Measurements from ENCODE around the gene OR11G2. TPM values are rescaled to one million over a fixed set of nuclear protein-coding genes. Genes with fewer than 3 reads are reported as not detected.
"Not testable (repeated sequence)": the region's sequence is repeated elsewhere in the genome, so short reads cannot be mapped to it uniquely, and the experiment has no call there.

Gene OR11G2
- total RNA-seq (not detected), total RNA-seq (0 reads per million in 29 experiments)
- not detected for total RNA-seq (2013)

DNA sequence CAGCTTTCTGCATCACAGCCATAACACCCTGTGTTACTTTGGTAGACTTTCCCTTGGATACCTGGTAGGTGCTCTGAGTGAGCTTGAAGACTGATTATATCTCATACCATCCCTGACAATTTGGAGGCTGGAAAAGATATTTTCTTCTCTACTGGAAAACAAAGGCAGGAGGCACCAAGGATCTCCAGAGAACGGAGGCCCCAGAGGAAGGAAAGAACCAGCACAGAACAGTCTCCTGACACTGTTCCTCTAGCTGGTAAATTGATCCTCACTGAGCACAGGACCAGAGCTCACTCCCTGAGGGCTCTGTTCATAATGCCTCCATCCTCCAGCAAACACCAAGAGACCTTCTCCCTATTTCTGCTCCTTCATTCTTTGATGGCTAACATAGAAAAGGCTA, at the start of gene OR11G2:
Gene OR11G2 (plus strand): TSS at position 301 of the 400 bp plus-strand sequence. CDS start 6,542 bp downstream, outside the sequence.
- Histone ChIP-seq H3K9me3 (no peaks in the 10 kb centered on the region), H3K4me1 (ENCODE audit: control insufficient read depth in 1 of 2, extremely low read depth in 1 of 2, insufficient read depth in 2 of 2, low read length in 2 of 2) (no peaks in the 10 kb centered on the region), H3K4me3 (ENCODE audit: control insufficient read depth in 1 of 2, extremely low read depth in 1 of 2, low read length in 1 of 2) (no peak within 1 kb of the TSS), H3K27ac (ENCODE audit: low read length) (no peak within 1 kb of the TSS), H3K36me3 (ENCODE audit: control insufficient read depth in 2 of 2, extremely low read depth in 1 of 2, insufficient read depth in 1 of 2, low read length in 1 of 2) (no peaks in the 10 kb centered on the region), H3K27me3 (replicated peaks in 1 of 2; ENCODE audit: control insufficient read depth in 2 of 2, extremely low read depth in 1 of 2, insufficient read depth in 2 of 2, low read length in 1 of 2) (no peaks in the 10 kb centered on the region)
- WGBS (ENCODE audit: insufficient coverage): 83% methylated on average over 1 of the region's 1 CpG
- no peaks in the 10 kb centered on the region for H3K9me3 Mint-ChIP-seq
- no peak within 1 kb of the TSS for H3K27ac Mint-ChIP-seq
- H3K27me3 Mint-ChIP-seq: peaks cover 10% of the 10 kb centered on the region in 2 donors
- DNase-seq: no peak
- H3K4me3 Mint-ChIP-seq: no peak within 1 kb of the TSS
- POLR2A ChIA-PET: no interaction called here
- CTCF ChIA-PET: no interaction called here
- ATAC-seq (replicated peaks in 1 of 4): no peak
- H3K36me3 Mint-ChIP-seq: no peaks in the 10 kb centered on the region
- no peaks in the 10 kb centered on the region for H3K4me1 Mint-ChIP-seq

DNA sequence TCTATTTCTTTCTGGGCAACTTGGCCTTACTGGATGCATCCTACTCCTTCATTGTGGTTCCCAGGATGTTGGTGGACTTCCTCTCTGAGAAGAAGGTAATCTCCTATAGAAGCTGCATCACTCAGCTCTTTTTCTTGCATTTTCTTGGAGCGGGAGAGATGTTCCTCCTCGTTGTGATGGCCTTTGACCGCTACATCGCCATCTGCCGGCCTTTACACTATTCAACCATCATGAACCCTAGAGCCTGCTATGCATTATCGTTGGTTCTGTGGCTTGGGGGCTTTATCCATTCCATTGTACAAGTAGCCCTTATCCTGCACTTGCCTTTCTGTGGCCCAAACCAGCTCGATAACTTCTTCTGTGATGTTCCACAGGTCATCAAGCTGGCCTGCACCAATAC, 46.8 kb upstream of the OR11G2 start:
- CTCF ChIA-PET: no interaction called here
- H3K4me1 ChIP-seq (ENCODE audit: control insufficient read depth in 1 of 2, extremely low read depth in 1 of 2, insufficient read depth in 2 of 2, low read length in 2 of 2): no peaks in the 10 kb centered on the region
- POLR2A ChIA-PET: no interaction called here
- H3K27me3 ChIP-seq (replicated peaks in 1 of 2; ENCODE audit: control insufficient read depth in 2 of 2, extremely low read depth in 1 of 2, insufficient read depth in 2 of 2, low read length in 1 of 2): no peaks in the 10 kb centered on the region
- Mint-ChIP-seq H3K27ac (no peak overlapping the region), H3K36me3 (no peaks in the 10 kb centered on the region), H3K4me3 (no peak overlapping the region), H3K9me3 (peaks cover 0 to 1% (median 0%) of the 10 kb centered on the region in 3 donors), H3K4me1 (no peaks in the 10 kb centered on the region), H3K27me3 (peaks cover 10 to 16% of the 10 kb centered on the region in 2 donors)
- no peak overlapping the region for H3K27ac ChIP-seq (ENCODE audit: low read length)
- H3K4me3 ChIP-seq (ENCODE audit: control insufficient read depth in 1 of 2, extremely low read depth in 1 of 2, low read length in 1 of 2): no peak overlapping the region
- no peaks in the 10 kb centered on the region for H3K36me3 ChIP-seq (ENCODE audit: control insufficient read depth in 2 of 2, extremely low read depth in 1 of 2, insufficient read depth in 1 of 2, low read length in 1 of 2)
- ATAC-seq (replicated peaks in 1 of 4): no peak
- no peaks in the 10 kb centered on the region for H3K9me3 ChIP-seq
- DNase-seq: no peak
- WGBS (ENCODE audit: insufficient coverage): 34% methylated on average over 5 of the region's 7 CpGs

DNA sequence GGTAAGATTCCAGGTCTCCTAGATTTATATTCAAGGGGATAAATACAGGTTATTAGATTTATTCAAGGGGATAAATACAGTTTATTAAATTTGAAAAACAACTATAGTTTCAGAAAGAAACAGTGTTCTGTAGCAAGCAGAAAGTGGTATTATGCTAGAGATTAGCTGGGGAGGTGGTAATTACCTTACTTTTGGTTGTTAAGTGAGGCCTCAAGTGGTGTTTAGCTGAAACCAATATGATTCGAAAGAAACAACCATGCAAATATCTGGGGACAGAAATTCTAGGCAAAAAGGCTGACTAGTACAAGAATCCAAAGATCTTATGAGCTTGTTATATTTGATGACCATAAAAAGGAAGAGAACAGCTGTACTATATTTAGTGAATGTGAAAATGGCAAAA, 45.9 kb upstream of the OR11G2 start:
- Mint-ChIP-seq H3K9me3 (peaks cover 0 to 9% (median 0%) of the 10 kb centered on the region in 3 donors), H3K4me3 (no peak overlapping the region), H3K27ac (no peak overlapping the region), H3K27me3 (peaks cover 14 to 17% of the 10 kb centered on the region in 2 donors), H3K4me1 (no peaks in the 10 kb centered on the region), H3K36me3 (no peaks in the 10 kb centered on the region)
- H3K27ac ChIP-seq (ENCODE audit: low read length): no peak overlapping the region
- no peak overlapping the region for H3K4me3 ChIP-seq (ENCODE audit: control insufficient read depth in 1 of 2, extremely low read depth in 1 of 2, low read length in 1 of 2)
- DNase-seq: no peak
- CTCF ChIA-PET: no interaction called here
- H3K27me3 ChIP-seq (replicated peaks in 1 of 2; ENCODE audit: control insufficient read depth in 2 of 2, extremely low read depth in 1 of 2, insufficient read depth in 2 of 2, low read length in 1 of 2): no peaks in the 10 kb centered on the region
- H3K9me3 ChIP-seq: no peaks in the 10 kb centered on the region
- POLR2A ChIA-PET: no interaction called here
- no peaks in the 10 kb centered on the region for H3K4me1 ChIP-seq (ENCODE audit: control insufficient read depth in 1 of 2, extremely low read depth in 1 of 2, insufficient read depth in 2 of 2, low read length in 2 of 2)
- no CpG with 5 or more reads among the region's 1 CpG for WGBS (ENCODE audit: insufficient coverage)
- H3K36me3 ChIP-seq (ENCODE audit: control insufficient read depth in 2 of 2, extremely low read depth in 1 of 2, insufficient read depth in 1 of 2, low read length in 1 of 2): no peaks in the 10 kb centered on the region
- ATAC-seq (replicated peaks in 1 of 4): no peak

DNA sequence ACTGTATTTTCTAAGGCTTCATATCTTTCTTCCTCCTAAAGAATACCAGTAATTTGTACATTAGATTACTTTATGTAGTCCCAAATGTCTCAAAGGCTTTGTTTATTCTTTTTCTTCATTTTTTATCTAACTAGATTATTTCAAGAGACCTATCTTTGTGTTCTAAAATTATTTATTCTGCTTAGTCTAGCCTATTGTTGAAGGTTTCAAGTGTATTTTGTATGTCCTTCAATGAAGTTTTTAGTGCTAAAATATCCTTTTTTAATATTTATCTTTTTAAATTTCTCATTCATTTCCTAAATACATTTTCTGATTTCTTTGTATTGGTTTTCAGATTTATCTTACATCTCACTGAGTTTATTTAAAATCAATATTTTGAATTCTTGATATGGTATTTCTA, 26.2 kb upstream of the OR11G2 start:
- Mint-ChIP-seq H3K9me3 (peaks cover 12 to 32% (median 18%) of the 10 kb centered on the region in 3 donors), H3K36me3 (peaks cover 2% of the 10 kb centered on the region), H3K27ac (no peak overlapping the region), H3K4me1 (no peaks in the 10 kb centered on the region), H3K27me3 (peaks cover 8 to 17% of the 10 kb centered on the region in 2 donors), H3K4me3 (no peak overlapping the region)
- DNase-seq (no peak), ATAC-seq (replicated peaks in 1 of 4) (no peak)
- no peak overlapping the region for H3K4me3 ChIP-seq (ENCODE audit: control insufficient read depth in 1 of 2, extremely low read depth in 1 of 2, low read length in 1 of 2)
- ChIA-PET CTCF (no interaction called here), POLR2A (no interaction called here)
- peaks cover 3% of the 10 kb centered on the region for H3K9me3 ChIP-seq
- H3K4me1 ChIP-seq (ENCODE audit: control insufficient read depth in 1 of 2, extremely low read depth in 1 of 2, insufficient read depth in 2 of 2, low read length in 2 of 2): no peaks in the 10 kb centered on the region
- H3K36me3 ChIP-seq (ENCODE audit: control insufficient read depth in 2 of 2, extremely low read depth in 1 of 2, insufficient read depth in 1 of 2, low read length in 1 of 2): no peaks in the 10 kb centered on the region
- H3K27me3 ChIP-seq (replicated peaks in 1 of 2; ENCODE audit: control insufficient read depth in 2 of 2, extremely low read depth in 1 of 2, insufficient read depth in 2 of 2, low read length in 1 of 2): peaks cover 0 to 2% of the 10 kb centered on the region in 2 experiments
- H3K27ac ChIP-seq (ENCODE audit: low read length): no peak overlapping the region

GRCh38 chr14:20167091-20167490, 23.6 kb upstream of the OR11G2 start:
- ATAC-seq (replicated peaks in 1 of 4): no peak
- peaks cover 12 to 27% (median 17%) of the 10 kb centered on the region in 3 donors for H3K9me3 Mint-ChIP-seq
- POLR2A ChIA-PET: no interaction called here

GRCh38 chr14:20169852-20170251, 20.8 kb upstream of the OR11G2 start:
- DNase-seq; H3K36me3 ChIP-seq (ENCODE audit: control insufficient read depth in 2 of 2, extremely low read depth in 1 of 2, insufficient read depth in 1 of 2, low read length in 1 of 2); H3K4me3 ChIP-seq (ENCODE audit: control insufficient read depth in 1 of 2, extremely low read depth in 1 of 2, low read length in 1 of 2); H3K36me3 Mint-ChIP-seq; H3K27ac Mint-ChIP-seq; H3K27ac ChIP-seq (ENCODE audit: low read length); H3K4me3 Mint-ChIP-seq; H3K4me1 Mint-ChIP-seq; H3K4me1 ChIP-seq (ENCODE audit: control insufficient read depth in 1 of 2, extremely low read depth in 1 of 2, insufficient read depth in 2 of 2, low read length in 2 of 2); H3K27me3 ChIP-seq (replicated peaks in 1 of 2; ENCODE audit: control insufficient read depth in 2 of 2, extremely low read depth in 1 of 2, insufficient read depth in 2 of 2, low read length in 1 of 2); ATAC-seq (replicated peaks in 1 of 4); POLR2A ChIA-PET; H3K9me3 ChIP-seq; CTCF ChIA-PET: not testable (repeated sequence)
- Mint-ChIP-seq H3K9me3 (peaks cover 4 to 15% (median 7%) of the 10 kb centered on the region in 3 donors), H3K27me3 (peaks cover 13 to 21% of the 10 kb centered on the region in 2 donors)

More at GRCh38 chr14:20167091-20167490, 23.6 kb upstream of the OR11G2 start:
- DNase-seq: no peak
- Histone ChIP-seq H3K4me3 (ENCODE audit: control insufficient read depth in 1 of 2, extremely low read depth in 1 of 2, low read length in 1 of 2) (no peak overlapping the region), H3K36me3 (ENCODE audit: control insufficient read depth in 2 of 2, extremely low read depth in 1 of 2, insufficient read depth in 1 of 2, low read length in 1 of 2) (no peaks in the 10 kb centered on the region), H3K9me3 (peaks cover 3% of the 10 kb centered on the region), H3K4me1 (ENCODE audit: control insufficient read depth in 1 of 2, extremely low read depth in 1 of 2, insufficient read depth in 2 of 2, low read length in 2 of 2) (no peaks in the 10 kb centered on the region), H3K27me3 (replicated peaks in 1 of 2; ENCODE audit: control insufficient read depth in 2 of 2, extremely low read depth in 1 of 2, insufficient read depth in 2 of 2, low read length in 1 of 2) (peaks cover 0 to 2% of the 10 kb centered on the region in 2 experiments), H3K27ac (ENCODE audit: low read length) (no peak overlapping the region)
- no peak overlapping the region for H3K27ac Mint-ChIP-seq
- no peaks in the 10 kb centered on the region for H3K4me1 Mint-ChIP-seq
- peaks cover 11 to 21% of the 10 kb centered on the region in 2 donors for H3K27me3 Mint-ChIP-seq
- peaks cover 2% of the 10 kb centered on the region for H3K36me3 Mint-ChIP-seq
- CTCF ChIA-PET: no interaction called here
- no peak overlapping the region for H3K4me3 Mint-ChIP-seq

DNA sequence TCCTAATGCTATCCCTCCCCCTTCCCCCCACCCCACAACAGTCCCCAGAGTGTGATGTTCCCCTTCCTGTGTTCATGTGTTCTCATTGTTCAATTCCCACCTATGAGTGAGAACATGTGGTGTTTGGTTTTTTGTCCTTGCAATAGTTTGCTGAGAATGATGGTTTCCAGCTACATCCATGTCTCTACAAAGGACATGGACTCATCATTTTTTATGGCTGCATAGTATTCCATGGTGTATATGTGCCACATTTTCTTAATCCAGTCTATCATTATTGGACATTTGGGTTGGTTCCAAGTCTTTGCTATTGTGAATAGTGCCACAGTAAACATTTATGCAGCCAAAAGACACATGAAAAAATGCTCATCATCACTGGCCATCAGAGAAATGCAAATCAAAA, 16.5 kb upstream of the OR11G2 start:
- not testable (repeated sequence) for ATAC-seq (replicated peaks in 1 of 4); H3K9me3 Mint-ChIP-seq; H3K4me1 Mint-ChIP-seq

More for the DNA sequence above, 16.5 kb upstream of the OR11G2 start:
- H3K4me3 Mint-ChIP-seq; CTCF ChIA-PET; H3K27ac ChIP-seq (ENCODE audit: low read length); H3K36me3 ChIP-seq (ENCODE audit: control insufficient read depth in 2 of 2, extremely low read depth in 1 of 2, insufficient read depth in 1 of 2, low read length in 1 of 2); H3K36me3 Mint-ChIP-seq; H3K9me3 ChIP-seq; POLR2A ChIA-PET; H3K27me3 ChIP-seq (replicated peaks in 1 of 2; ENCODE audit: control insufficient read depth in 2 of 2, extremely low read depth in 1 of 2, insufficient read depth in 2 of 2, low read length in 1 of 2); H3K4me1 ChIP-seq (ENCODE audit: control insufficient read depth in 1 of 2, extremely low read depth in 1 of 2, insufficient read depth in 2 of 2, low read length in 2 of 2); H3K27ac Mint-ChIP-seq; H3K4me3 ChIP-seq (ENCODE audit: control insufficient read depth in 1 of 2, extremely low read depth in 1 of 2, low read length in 1 of 2); DNase-seq: not testable (repeated sequence)
- H3K27me3 Mint-ChIP-seq: peaks cover 9 to 11% of the 10 kb centered on the region in 2 donors

Data from T-cell (primary cell).